Brain pericyte (primary cell): Measurements from ENCODE around the gene CCDC92B.

Experiments
- DNase-seq: peaks from one replicate; pipeline ENCODE4 v3.0.0-alpha.2; 2012; ENCODE audit warnings: low read depth, low spot score

CCDC92B gene

GRCh38 chr17:2778489-2778888 is 29.0 kb upstream of the CCDC92B start:
- no peak for DNase-seq

GRCh38 chr17:2777242-2777867 is 27.9 kb upstream of the CCDC92B start:
- DNase-seq = no peak

- no peak for DNase-seq
Measured at GRCh38 chr17:2776589-2777241, 27.3 kb upstream of the CCDC92B start.

GRCh38 chr17:2775206-2775605 is 25.8 kb upstream of the CCDC92B start:
- DNase-seq = no peak

GRCh38 chr17:2770129-2770528 is 20.7 kb upstream of the CCDC92B start:
- DNase-seq = no peak

- no peak for DNase-seq
Measured at GRCh38 chr17:2758870-2759269, 9.4 kb upstream of the CCDC92B start.

GRCh38 chr17:2755891-2756724 is 6.7 kb upstream of the CCDC92B start:
- DNase-seq = no peak

GRCh38 chr17:2751491-2751890 is 2.0 kb upstream of the CCDC92B start:
- no peak for DNase-seq

- DNase-seq = no peak
Measured at GRCh38 chr17:2750721-2751120, 1.3 kb upstream of the CCDC92B start.

GRCh38 chr17:2749784-2750181 is 331 bp upstream of the CCDC92B start:
- DNase-seq = peak; percentile 12

GRCh38 chr17:2745317-2746037 is 4.0 kb downstream of the CCDC92B start:
- no peak for DNase-seq

GRCh38 chr17:2737693-2738092 is 11.8 kb downstream of the CCDC92B start:
- DNase-seq = no peak

- DNase-seq = no peak
Measured at GRCh38 chr17:2736956-2737355, 12.5 kb downstream of the CCDC92B start.

GRCh38 chr17:2735896-2736295 is 13.6 kb downstream of the CCDC92B start:
- DNase-seq = no peak

- no peak for DNase-seq
Measured at GRCh38 chr17:2734939-2735338, 14.5 kb downstream of the CCDC92B start.

GRCh38 chr17:2731807-2732206 is 17.6 kb downstream of the CCDC92B start:
- no peak for DNase-seq

- DNase-seq = no peak
Measured at GRCh38 chr17:2730764-2731353, 18.6 kb downstream of the CCDC92B start.

GRCh38 chr17:2724784-2725164 is 24.7 kb downstream of the CCDC92B start:
- DNase-seq = no peak

- DNase-seq = no peak
Measured at GRCh38 chr17:2723997-2724783, 25.3 kb downstream of the CCDC92B start.

GRCh38 chr17:2723505-2723996 is 25.9 kb downstream of the CCDC92B start:
- DNase-seq = no peak

- no peak for DNase-seq
Measured at GRCh38 chr17:2722611-2723010, 26.8 kb downstream of the CCDC92B start.
